Measurements from ENCODE around the gene DCDC1.

Gene DCDC1

DNA sequence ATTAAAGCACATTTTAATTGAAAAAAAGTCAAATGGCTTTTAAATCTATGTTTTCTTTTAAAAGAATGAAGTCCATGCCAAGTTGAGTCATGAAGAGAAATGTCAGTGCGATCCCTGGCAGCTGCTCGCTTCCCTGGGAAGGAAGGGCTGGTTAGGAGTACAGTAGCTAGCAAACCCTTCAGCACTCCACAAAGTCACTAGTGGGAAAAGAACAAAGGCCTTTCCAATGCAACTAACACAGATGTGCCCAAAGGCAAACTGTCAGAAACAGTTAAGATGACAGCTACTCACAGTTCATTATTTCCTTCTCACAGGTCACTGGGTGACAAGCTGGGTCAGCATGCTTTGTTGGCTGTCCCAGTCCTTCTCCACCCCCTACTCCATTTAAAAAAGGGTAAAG lies 308.7 kb downstream of the DCDC1 start:
- DNase-seq (ENCODE audit: low spot score), result no peak
- no peak for TF ChIP-seq CTCF (IDR thresholded peaks at IDR 0.05; ENCODE audit: extremely low read depth, missing control alignments)

GRCh38 chr11:31059529-31059928 lies 310.0 kb downstream of the DCDC1 start:
- no peak for TF ChIP-seq CTCF (IDR thresholded peaks at IDR 0.05; ENCODE audit: extremely low read depth, missing control alignments)

DNA sequence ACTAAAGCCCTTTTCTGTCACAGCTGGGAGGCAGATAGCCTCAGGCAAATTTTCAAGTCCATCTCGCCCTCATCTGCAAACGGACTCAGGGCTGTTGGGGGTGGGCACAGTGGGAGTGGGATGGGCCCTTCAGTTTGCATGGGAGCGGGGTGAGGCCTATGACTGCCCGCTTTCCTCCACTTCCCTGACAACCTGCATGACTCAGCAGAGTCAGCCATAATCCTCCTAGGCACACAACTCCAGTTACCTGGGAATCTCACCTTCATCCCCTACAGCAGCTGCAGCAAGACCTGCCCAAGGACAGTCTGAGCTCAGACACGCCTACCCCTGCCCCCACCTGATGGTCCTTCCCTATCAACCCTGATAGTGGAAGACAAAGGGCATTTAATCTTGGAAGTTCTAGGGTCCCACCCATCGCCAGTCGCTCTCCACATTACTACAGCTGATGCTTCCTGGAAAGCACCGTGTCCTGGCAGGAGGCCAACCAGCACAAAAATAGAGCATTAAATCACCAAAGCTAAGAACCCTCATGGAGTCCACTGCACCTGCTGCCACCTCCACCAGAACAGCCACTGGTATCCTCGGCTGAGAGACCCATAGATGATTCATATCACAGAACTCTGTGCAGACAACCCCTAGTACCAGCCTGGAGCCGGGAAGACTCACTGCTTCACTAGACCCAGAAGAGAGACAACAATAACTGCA lies 319.3 kb downstream of the DCDC1 start:
- TF ChIP-seq CTCF (IDR thresholded peaks at IDR 0.05; ENCODE audit: extremely low read depth, missing control alignments), result no peak
- DNase-seq (ENCODE audit: low spot score), result no peak

More at GRCh38 chr11:31059529-31059928, 310.0 kb downstream of the DCDC1 start:
- DNase-seq (ENCODE audit: low spot score), result no peak

DNA sequence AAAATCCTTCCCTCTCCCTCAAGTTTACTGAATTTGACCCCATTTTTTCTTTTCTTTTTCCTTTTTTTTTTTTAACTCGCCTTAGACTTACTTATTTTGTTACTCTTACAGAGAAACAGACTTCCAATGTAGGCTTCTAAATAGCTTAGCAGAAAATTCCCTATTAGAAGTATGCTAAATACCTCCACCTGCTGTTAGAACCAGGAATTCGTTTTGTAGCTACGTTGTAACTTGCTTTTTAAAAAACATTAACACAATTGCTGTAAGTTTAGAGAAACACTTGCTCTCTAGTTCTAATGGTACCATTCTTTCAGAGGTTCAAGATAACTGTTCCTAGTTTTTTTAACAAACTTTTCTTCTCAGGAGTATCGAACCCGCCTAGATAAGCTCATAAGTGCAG lies 324.2 kb downstream of the DCDC1 start:
- TF ChIP-seq CTCF (IDR thresholded peaks at IDR 0.05; ENCODE audit: extremely low read depth, missing control alignments), result no peak
- DNase-seq (ENCODE audit: low spot score), result no peak

GRCh38 chr11:31030138-31030792 lies 339.3 kb downstream of the DCDC1 start:
- no peak for DNase-seq (ENCODE audit: low spot score)
- no peak for TF ChIP-seq CTCF (IDR thresholded peaks at IDR 0.05; ENCODE audit: extremely low read depth, missing control alignments)

- DNase-seq (ENCODE audit: low spot score), result no peak
- TF ChIP-seq CTCF (IDR thresholded peaks at IDR 0.05; ENCODE audit: extremely low read depth, missing control alignments), result no peak
Measured at GRCh38 chr11:31026315-31026714, 343.2 kb downstream of the DCDC1 start.

DNA sequence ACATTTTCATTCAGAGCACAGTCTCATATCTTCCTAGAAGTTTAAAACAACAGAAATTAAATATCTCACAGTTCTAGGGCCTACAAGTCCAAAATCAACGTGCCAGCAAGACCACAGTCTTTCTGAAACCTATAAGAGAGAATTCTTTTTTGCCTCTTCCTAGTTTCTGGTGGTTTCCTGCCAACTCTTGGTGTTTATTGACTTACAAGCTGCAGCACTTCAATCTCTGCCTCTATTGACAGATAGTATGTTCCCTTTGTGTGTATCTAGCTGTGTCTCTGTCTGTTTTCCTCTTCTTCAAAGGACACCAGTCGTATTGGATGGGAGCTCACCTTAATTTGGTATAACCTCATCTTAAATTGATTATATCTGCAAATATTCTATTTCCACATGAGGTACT lies 347.5 kb downstream of the DCDC1 start:
- no peak for DNase-seq (ENCODE audit: low spot score)
- TF ChIP-seq CTCF (IDR thresholded peaks at IDR 0.05; ENCODE audit: extremely low read depth, missing control alignments), result no peak

Measured in GM20000 (cell line).